Measurements from ENCODE around the gene THUMPD2. TPM values are rescaled to one million over a fixed set of nuclear protein-coding genes. Genes with fewer than 3 reads are reported as not detected.

Gene THUMPD2
- 10 to 100 TPM in 1 of 2 experiments, 1 to 10 TPM in 1; 7.2 to 11.6 TPM for total RNA-seq
- 1 to 10 TPM; 5.6 to 9.5 TPM for polyA plus RNA-seq

GRCh38 chr2:39778775-39779340 lies at the start of gene THUMPD2:
Gene THUMPD2, minus strand, starts transcription at chr2:39779258. Its CDS starts 19 bp downstream, at chr2:39779239.
- peaks cover 40 to 62% (median 53%) of the 10 kb centered on the region in 4 donors for H3K4me1 Mint-ChIP-seq
- Histone ChIP-seq H3K27ac (ENCODE audit: low read depth, low read length) (peak within 1 kb of the TSS; percentile 53), H3K36me3 (ENCODE audit: insufficient read depth, low read length) (no peaks in the 10 kb centered on the region), H3K9me3 (ENCODE audit: control insufficient read depth in 1 of 2, low read length in 2 of 2) (no peaks in the 10 kb centered on the region), H3K27me3 (ENCODE audit: insufficient read depth, low read length) (no peaks in the 10 kb centered on the region), H3K4me3 (ENCODE audit: low read length in 2 of 2) (peak within 1 kb of the TSS; percentile 83 to 89), H3K4me1 (ENCODE audit: insufficient read depth, low read length) (peaks cover 51% of the 10 kb centered on the region)
- peak within 1 kb of the TSS; percentile 92 to 98 (median 94) for H3K4me3 Mint-ChIP-seq
- no peaks in the 10 kb centered on the region for H3K9me3 Mint-ChIP-seq
- H3K36me3 Mint-ChIP-seq, result peaks cover 10 to 11% of the 10 kb centered on the region in 2 donors
- peak; percentile 44 to 60 (median 56) for DNase-seq
- no peaks in the 10 kb centered on the region for H3K27me3 Mint-ChIP-seq
- H3K27ac Mint-ChIP-seq, result peak within 1 kb of the TSS; percentile 22 to 96 (median 90)
- ChIA-PET CTCF (ENCODE audit: partially characterized antibody) (no interaction called here), POLR2A (ENCODE audit: partially characterized antibody) (no interaction called here)
- intact Hi-C loops (cut with micrococcal nuclease), result loop anchor here (5.0 kb wide), 1 partner anchor 342 kb away; the partner anchor contains the start of gene MAP4K3

GRCh38 chr2:39821871-39822270 lies 42.8 kb upstream of the THUMPD2 start:
- no peaks in the 10 kb centered on the region for H3K27me3 ChIP-seq (ENCODE audit: insufficient read depth, low read length)
- Mint-ChIP-seq H3K36me3 (no peaks in the 10 kb centered on the region), H3K27me3 (peaks cover under 1 to 2% of the 10 kb centered on the region in 2 donors), H3K27ac (no peak overlapping the region), H3K9me3 (no peaks in the 10 kb centered on the region), H3K4me3 (no peak overlapping the region), H3K4me1 (no peaks in the 10 kb centered on the region)
- ChIA-PET CTCF (ENCODE audit: partially characterized antibody) (no interaction called here), POLR2A (ENCODE audit: partially characterized antibody) (no interaction called here)
- H3K36me3 ChIP-seq (ENCODE audit: insufficient read depth, low read length), result no peaks in the 10 kb centered on the region
- H3K4me1 ChIP-seq (ENCODE audit: insufficient read depth, low read length), result no peaks in the 10 kb centered on the region
- intact Hi-C loops (cut with micrococcal nuclease), result no loop called here
- H3K27ac ChIP-seq (ENCODE audit: low read depth, low read length), result no peak overlapping the region
- no peak overlapping the region for H3K4me3 ChIP-seq (ENCODE audit: low read length in 2 of 2)
- DNase-seq, result no peak
- H3K9me3 ChIP-seq (ENCODE audit: control insufficient read depth in 1 of 2, low read length in 2 of 2), result no peaks in the 10 kb centered on the region

GRCh38 chr2:39816845-39817244 lies 37.8 kb upstream of the THUMPD2 start:
- H3K27me3 Mint-ChIP-seq, result peaks cover 17% of the 10 kb centered on the region in 2 donors
- ChIA-PET POLR2A (ENCODE audit: partially characterized antibody) (no interaction called here), CTCF (ENCODE audit: partially characterized antibody) (no interaction called here)
- intact Hi-C loops (cut with micrococcal nuclease), result no loop called here
- H3K36me3 ChIP-seq (ENCODE audit: insufficient read depth, low read length), result no peaks in the 10 kb centered on the region
- H3K4me1 Mint-ChIP-seq, result no peaks in the 10 kb centered on the region
- no peaks in the 10 kb centered on the region for H3K36me3 Mint-ChIP-seq
- H3K4me3 Mint-ChIP-seq, result no peak overlapping the region
- no peak overlapping the region for H3K4me3 ChIP-seq (ENCODE audit: low read length in 2 of 2)
- no peaks in the 10 kb centered on the region for H3K9me3 ChIP-seq (ENCODE audit: control insufficient read depth in 1 of 2, low read length in 2 of 2)
- no peak for DNase-seq
- H3K9me3 Mint-ChIP-seq, result peaks cover 0 to 11% (median 4%) of the 10 kb centered on the region in 8 donors
- H3K27ac ChIP-seq (ENCODE audit: low read depth, low read length), result no peak overlapping the region
- no peak overlapping the region for H3K27ac Mint-ChIP-seq
- H3K4me1 ChIP-seq (ENCODE audit: insufficient read depth, low read length), result no peaks in the 10 kb centered on the region
- no peaks in the 10 kb centered on the region for H3K27me3 ChIP-seq (ENCODE audit: insufficient read depth, low read length)

DNA sequence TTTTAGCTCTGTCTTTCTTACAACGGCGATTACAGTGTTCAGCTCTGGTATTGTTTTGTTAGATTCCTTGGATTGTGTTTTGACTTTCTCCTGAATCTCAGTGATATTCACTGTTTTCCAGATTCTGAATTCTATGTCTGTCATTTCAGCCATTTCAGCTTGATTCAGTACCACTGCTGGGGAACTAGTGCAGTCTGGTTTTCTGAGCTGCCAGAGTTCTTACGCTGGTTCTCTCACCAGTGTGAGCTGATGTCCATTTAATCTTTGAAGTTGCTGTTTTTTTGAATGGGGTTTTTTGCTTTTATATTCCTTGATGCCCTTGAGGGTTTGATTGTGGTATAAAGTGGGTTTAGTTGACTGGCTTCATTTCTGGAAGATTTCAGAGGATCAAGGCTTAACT lies 37.4 kb upstream of the THUMPD2 start:
- H3K9me3 Mint-ChIP-seq, result peaks cover 0 to 11% (median 6%) of the 10 kb centered on the region in 8 donors

DNA sequence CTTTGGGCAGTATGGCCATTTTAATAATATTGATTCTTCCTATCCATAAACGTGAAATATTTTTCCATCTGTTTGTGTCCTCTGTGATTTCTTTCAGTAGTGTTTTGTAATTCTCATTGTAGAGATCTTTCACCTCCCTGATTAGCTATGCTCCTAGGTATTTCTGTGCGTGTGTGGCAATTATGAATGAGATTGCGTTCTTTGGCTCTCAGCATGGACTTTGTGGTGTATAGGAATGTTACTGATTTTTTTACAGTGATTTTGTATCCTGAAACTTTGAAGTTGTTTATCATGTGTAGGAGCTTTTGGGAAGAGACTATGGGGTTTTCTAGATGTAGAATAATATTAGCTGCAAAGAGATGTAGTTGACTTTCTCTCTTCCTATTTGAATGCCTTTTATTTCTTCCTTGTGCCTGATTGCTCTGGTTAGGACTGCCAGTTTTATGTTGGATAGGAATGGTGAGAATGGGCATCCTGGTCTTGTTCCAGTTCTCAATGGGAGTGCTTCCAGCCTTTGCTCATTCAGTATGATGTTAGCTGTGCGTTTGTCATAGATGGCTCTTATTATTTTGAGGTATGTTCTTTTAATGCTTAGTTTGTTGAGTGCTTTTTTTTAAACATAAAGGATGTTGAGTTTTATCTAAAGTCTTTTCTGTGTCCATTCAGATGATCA lies 27.0 kb upstream of the THUMPD2 start:
- H3K4me3 Mint-ChIP-seq, result no peak overlapping the region
- intact Hi-C loops (cut with micrococcal nuclease), result no loop called here
- peaks cover 4 to 6% of the 10 kb centered on the region in 2 donors for H3K27me3 Mint-ChIP-seq
- Histone ChIP-seq H3K27ac (ENCODE audit: low read depth, low read length) (no peak overlapping the region), H3K27me3 (ENCODE audit: insufficient read depth, low read length) (no peaks in the 10 kb centered on the region), H3K4me3 (ENCODE audit: low read length in 2 of 2) (no peak overlapping the region), H3K36me3 (ENCODE audit: insufficient read depth, low read length) (no peaks in the 10 kb centered on the region), H3K4me1 (ENCODE audit: insufficient read depth, low read length) (no peaks in the 10 kb centered on the region), H3K9me3 (ENCODE audit: control insufficient read depth in 1 of 2, low read length in 2 of 2) (no peaks in the 10 kb centered on the region)
- ChIA-PET CTCF (ENCODE audit: partially characterized antibody) (no interaction called here), POLR2A (ENCODE audit: partially characterized antibody) (no interaction called here)
- no peak for DNase-seq
- peaks cover 6 to 57% (median 24%) of the 10 kb centered on the region in 8 donors for H3K9me3 Mint-ChIP-seq
- no peak overlapping the region for H3K27ac Mint-ChIP-seq
- H3K4me1 Mint-ChIP-seq, result no peaks in the 10 kb centered on the region
- H3K36me3 Mint-ChIP-seq, result no peaks in the 10 kb centered on the region

More for the DNA sequence above, 37.4 kb upstream of the THUMPD2 start:
- H3K27me3 ChIP-seq (ENCODE audit: insufficient read depth, low read length), result no peaks in the 10 kb centered on the region
- no peaks in the 10 kb centered on the region for H3K9me3 ChIP-seq (ENCODE audit: control insufficient read depth in 1 of 2, low read length in 2 of 2)
- no peaks in the 10 kb centered on the region for H3K36me3 Mint-ChIP-seq
- intact Hi-C loops (cut with micrococcal nuclease), result no loop called here
- no peak overlapping the region for H3K4me3 Mint-ChIP-seq
- no peak overlapping the region for H3K27ac ChIP-seq (ENCODE audit: low read depth, low read length)
- no peak for DNase-seq
- H3K4me3 ChIP-seq (ENCODE audit: low read length in 2 of 2), result no peak overlapping the region
- CTCF ChIA-PET (ENCODE audit: partially characterized antibody), result no interaction called here
- no peaks in the 10 kb centered on the region for H3K4me1 Mint-ChIP-seq
- H3K27ac Mint-ChIP-seq, result no peak overlapping the region
- no peaks in the 10 kb centered on the region for H3K36me3 ChIP-seq (ENCODE audit: insufficient read depth, low read length)
- no peaks in the 10 kb centered on the region for H3K4me1 ChIP-seq (ENCODE audit: insufficient read depth, low read length)
- POLR2A ChIA-PET (ENCODE audit: partially characterized antibody), result no interaction called here
- H3K27me3 Mint-ChIP-seq, result peaks cover 17% of the 10 kb centered on the region in 2 donors

- Mint-ChIP-seq H3K36me3 (no peaks in the 10 kb centered on the region), H3K4me3 (no peak overlapping the region), H3K4me1 (no peaks in the 10 kb centered on the region), H3K27ac (no peak overlapping the region), H3K27me3 (peaks cover 1 to 7% of the 10 kb centered on the region in 2 donors), H3K9me3 (peaks cover 5 to 48% (median 20%) of the 10 kb centered on the region in 8 donors)
- Histone ChIP-seq H3K4me3 (ENCODE audit: low read length in 2 of 2) (no peak overlapping the region), H3K4me1 (ENCODE audit: insufficient read depth, low read length) (no peaks in the 10 kb centered on the region), H3K36me3 (ENCODE audit: insufficient read depth, low read length) (no peaks in the 10 kb centered on the region), H3K27me3 (ENCODE audit: insufficient read depth, low read length) (no peaks in the 10 kb centered on the region), H3K27ac (ENCODE audit: low read depth, low read length) (no peak overlapping the region), H3K9me3 (ENCODE audit: control insufficient read depth in 1 of 2, low read length in 2 of 2) (no peaks in the 10 kb centered on the region)
- ChIA-PET CTCF (ENCODE audit: partially characterized antibody) (interaction anchor here (0.6 kb wide), 1 partner anchor 228 kb away, joined by 3 read pairs; no protein-coding TSS in a partner anchor), POLR2A (ENCODE audit: partially characterized antibody) (no interaction called here)
- intact Hi-C loops (cut with micrococcal nuclease), result no loop called here
- no peak for DNase-seq
These were observed 24.8 kb upstream of the THUMPD2 start for GRCh38 chr2:39803839-39804238.

DNA sequence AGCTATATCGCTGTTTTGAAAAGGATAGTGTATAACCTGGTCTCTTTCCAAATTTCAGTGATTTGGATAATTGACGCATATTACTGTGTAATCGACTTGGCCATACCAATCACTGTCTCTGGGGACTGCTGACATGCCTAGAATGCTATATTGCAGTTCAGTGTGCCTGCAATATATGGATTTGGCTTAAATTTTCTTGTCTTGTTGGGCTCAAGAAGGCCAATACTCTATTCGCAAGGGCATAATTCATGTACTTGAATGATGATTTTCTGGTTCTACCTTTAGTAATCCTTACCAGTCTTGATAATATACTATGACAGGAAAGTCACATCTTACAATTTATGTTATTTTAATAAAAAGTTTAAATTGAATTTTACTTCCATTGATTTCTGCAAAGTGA lies 21.7 kb upstream of the THUMPD2 start:
- H3K9me3 ChIP-seq (ENCODE audit: control insufficient read depth in 1 of 2, low read length in 2 of 2), result no peaks in the 10 kb centered on the region
- H3K27me3 ChIP-seq (ENCODE audit: insufficient read depth, low read length), result no peaks in the 10 kb centered on the region
- H3K36me3 ChIP-seq (ENCODE audit: insufficient read depth, low read length), result no peaks in the 10 kb centered on the region
- ChIA-PET POLR2A (ENCODE audit: partially characterized antibody) (no interaction called here), CTCF (ENCODE audit: partially characterized antibody) (no interaction called here)
- peaks cover 0 to 7% of the 10 kb centered on the region in 2 donors for H3K27me3 Mint-ChIP-seq
- no peaks in the 10 kb centered on the region for H3K4me1 Mint-ChIP-seq
- DNase-seq, result no peak
- no peak overlapping the region for H3K27ac Mint-ChIP-seq
- no peak overlapping the region for H3K4me3 ChIP-seq (ENCODE audit: low read length in 2 of 2)
- intact Hi-C loops (cut with micrococcal nuclease), result no loop called here
- no peaks in the 10 kb centered on the region for H3K4me1 ChIP-seq (ENCODE audit: insufficient read depth, low read length)
- H3K9me3 Mint-ChIP-seq, result peaks cover 0 to 22% (median 15%) of the 10 kb centered on the region in 8 donors
- no peaks in the 10 kb centered on the region for H3K36me3 Mint-ChIP-seq
- no peak overlapping the region for H3K4me3 Mint-ChIP-seq
- H3K27ac ChIP-seq (ENCODE audit: low read depth, low read length), result no peak overlapping the region

Measured in CD4-positive, alpha-beta memory T cell (primary cell).